Measurements from ENCODE around the gene LCN9.

The LCN9 gene

DNA sequence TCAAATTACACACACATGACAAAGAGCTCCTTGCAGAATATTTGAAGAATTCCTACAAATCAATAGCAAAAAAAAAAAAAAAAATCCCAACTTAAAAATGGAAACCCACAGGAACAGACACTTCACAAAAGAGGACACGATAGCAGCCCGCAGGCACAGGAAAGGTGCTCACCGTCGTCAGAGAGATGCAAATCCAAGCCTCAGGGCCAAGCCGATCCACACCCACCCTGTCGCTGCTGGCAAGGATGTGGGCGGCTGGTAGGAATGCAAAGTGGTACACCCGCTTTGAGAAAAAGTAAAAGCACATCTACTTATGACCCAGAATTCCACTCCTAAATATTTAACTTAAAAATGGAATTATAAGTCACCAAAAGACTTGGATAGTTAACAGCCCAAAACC is 10.8 kb downstream of the LCN9 start:
- no peak for TF ChIP-seq CTCF (conservative IDR thresholded peaks at IDR 0.05; ENCODE audit: low read length)
- no peak overlapping the region for H3K4me3 ChIP-seq (ENCODE audit: low read length)
- DNase-seq (ENCODE audit: low read depth) = no peak

DNA sequence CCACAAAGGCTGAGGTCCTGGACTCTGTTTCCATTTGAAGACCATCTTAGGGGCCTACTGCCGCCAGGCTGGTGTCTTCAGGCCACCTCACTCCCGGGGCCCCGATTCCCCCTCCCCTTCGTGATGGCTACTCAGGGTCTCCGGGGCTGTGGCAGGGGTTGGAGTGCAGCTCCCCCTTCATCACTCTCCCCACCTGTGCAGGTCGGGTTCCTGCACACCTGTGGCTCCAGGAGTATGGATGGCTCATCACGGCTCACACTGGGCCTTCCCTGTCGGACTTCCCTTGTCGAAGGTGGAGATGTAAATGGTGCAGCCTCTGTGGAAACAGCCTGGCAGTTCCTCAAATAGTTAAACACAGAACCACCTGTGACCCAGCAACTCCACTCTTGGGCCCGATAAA is 11.9 kb downstream of the LCN9 start:
- no peak for TF ChIP-seq CTCF (conservative IDR thresholded peaks at IDR 0.05; ENCODE audit: low read length)
- no peak overlapping the region for H3K4me3 ChIP-seq (ENCODE audit: low read length)
- no peak for DNase-seq (ENCODE audit: low read depth)

DNA sequence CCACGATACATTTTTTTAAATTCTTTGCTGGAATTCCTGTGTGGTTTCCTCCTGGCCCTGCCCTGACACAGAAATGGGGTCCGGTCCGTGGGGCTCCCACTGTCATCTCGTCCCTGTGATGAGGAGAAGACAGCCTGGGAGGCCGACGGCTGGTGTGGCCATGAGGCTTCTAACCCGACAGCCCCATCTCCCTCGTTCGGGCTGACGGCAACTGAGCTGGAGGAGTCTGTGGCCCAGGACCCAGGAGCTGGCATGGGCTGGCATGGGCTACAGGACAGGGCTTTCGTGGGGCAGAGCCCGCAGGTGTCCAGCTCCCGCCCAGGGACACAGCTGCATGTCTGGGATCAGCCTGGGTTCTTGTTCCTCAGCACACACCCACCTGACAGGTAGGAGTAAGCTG is 13.8 kb downstream of the LCN9 start:
- no peak for DNase-seq (ENCODE audit: low read depth)
- no peak for TF ChIP-seq CTCF (conservative IDR thresholded peaks at IDR 0.05; ENCODE audit: low read length)
- H3K4me3 ChIP-seq (ENCODE audit: low read length) = no peak overlapping the region

DNA sequence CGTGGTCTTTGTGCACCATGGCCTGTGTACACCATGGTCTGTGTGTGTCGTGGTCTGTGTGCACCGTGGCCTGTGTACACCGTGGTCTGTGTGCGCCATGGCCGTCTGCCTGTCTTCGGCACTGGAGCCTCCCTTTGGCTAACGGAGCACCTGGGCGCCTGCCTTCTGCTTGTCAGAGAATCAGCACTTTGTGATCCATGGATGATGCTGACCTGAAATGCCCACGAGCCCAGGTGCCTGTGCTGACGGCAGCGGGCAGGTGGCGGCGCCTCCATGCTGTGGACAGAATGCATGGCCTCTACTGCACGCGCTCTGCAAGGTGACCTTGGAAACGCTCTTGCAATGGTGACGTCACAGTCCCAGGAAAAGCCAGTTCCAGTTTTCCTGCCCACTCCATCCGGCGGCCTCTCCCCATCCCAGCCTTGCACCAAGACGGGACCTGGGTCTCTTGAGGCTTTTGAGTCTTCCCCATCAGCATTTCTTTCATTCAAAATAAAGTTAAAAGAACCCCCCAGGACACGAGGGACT is 14.6 kb downstream of the LCN9 start:
- TF ChIP-seq CTCF (conservative IDR thresholded peaks at IDR 0.05; ENCODE audit: low read length) = no peak
- no peak overlapping the region for H3K4me3 ChIP-seq (ENCODE audit: low read length)
- no peak for DNase-seq (ENCODE audit: low read depth)

- H3K4me3 ChIP-seq (ENCODE audit: low read length) = no peak overlapping the region
- DNase-seq (ENCODE audit: low read depth) = no peak
- TF ChIP-seq CTCF (conservative IDR thresholded peaks at IDR 0.05; ENCODE audit: low read length) = no peak
These were observed 15.3 kb downstream of the LCN9 start for GRCh38 chr9:135678236-135679017.

DNA sequence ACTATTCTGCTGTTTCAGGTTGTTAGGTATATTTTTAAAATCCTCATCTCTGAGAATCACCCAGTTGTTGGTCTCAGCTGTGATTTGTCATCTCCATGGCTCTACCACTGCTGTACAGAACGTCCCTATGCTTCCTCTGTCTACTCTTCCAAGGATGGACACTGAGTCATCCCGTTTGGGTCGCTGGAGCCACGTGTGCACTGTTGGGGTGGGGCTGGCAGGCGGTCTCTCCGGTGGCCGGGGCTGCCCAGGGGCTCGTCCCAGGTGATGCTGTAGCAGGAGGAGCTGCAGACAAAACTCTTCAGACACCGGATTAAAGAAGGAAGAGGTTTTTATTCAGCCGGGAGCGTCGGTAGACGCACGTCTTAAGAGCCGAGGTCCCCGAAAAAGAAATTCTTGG is 16.9 kb downstream of the LCN9 start:
- no peak for TF ChIP-seq CTCF (conservative IDR thresholded peaks at IDR 0.05; ENCODE audit: low read length)
- no peak for DNase-seq (ENCODE audit: low read depth)
- H3K4me3 ChIP-seq (ENCODE audit: low read length) = no peak overlapping the region

GRCh38 chr9:135681161-135681560 is 18.1 kb downstream of the LCN9 start:
- TF ChIP-seq CTCF (conservative IDR thresholded peaks at IDR 0.05; ENCODE audit: low read length) = no peak
- DNase-seq (ENCODE audit: low read depth) = no peak
- H3K4me3 ChIP-seq (ENCODE audit: low read length) = no peak overlapping the region
